ENCODE measurements around the gene GADD45A.

DNA sequence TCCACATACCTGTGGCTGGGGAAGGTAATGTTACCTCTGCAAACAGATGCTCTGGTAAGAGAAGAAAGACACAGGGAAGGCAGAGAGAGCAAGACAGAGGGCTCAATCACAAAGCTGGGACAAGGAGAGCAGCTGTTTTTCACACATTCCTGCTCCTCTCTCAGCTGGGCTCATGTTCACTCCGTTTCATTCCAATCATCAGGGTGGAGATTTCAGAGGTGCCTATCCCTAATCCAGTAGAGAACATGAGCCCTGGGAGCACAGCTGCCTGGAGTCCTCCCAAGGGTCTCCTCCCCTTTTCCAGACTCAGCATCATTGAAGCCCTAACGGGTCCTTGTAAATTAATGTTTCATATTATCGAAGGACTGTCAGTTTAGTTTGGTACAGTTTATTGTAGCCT is 19.4 kb downstream of the GADD45A start:
- no peak for TF ChIP-seq POLR2AphosphoS5 (IDR thresholded peaks at IDR 0.05; ENCODE audit: low read depth, low read length)
- no peak for TF ChIP-seq POLR2A (IDR thresholded peaks at IDR 0.05; ENCODE audit: low read depth, low read length)
- TF ChIP-seq SPI1 (IDR thresholded peaks at IDR 0.05; ENCODE audit: low read depth, low read length) = no peak
- no peak for TF ChIP-seq TAF1 (IDR thresholded peaks at IDR 0.05; ENCODE audit: low read depth, low read length)
- TF ChIP-seq PAX5 (IDR thresholded peaks at IDR 0.05; ENCODE audit: insufficient read depth, low read length, severe bottlenecking) = no peak
- TF ChIP-seq POU2F2 (IDR thresholded peaks at IDR 0.05; ENCODE audit: low read depth, low read length) = no peak

Data from GM12891 (cell line).